Measurements from ENCODE around the gene ZNF668. TPM values are rescaled to one million over a fixed set of nuclear protein-coding genes. Genes with fewer than 3 reads are reported as not detected.

ZNF668 gene
- total and polyA plus RNA-seq, 4 donors: 4.0 to 13.2 (median 10.7) TPM

DNA sequence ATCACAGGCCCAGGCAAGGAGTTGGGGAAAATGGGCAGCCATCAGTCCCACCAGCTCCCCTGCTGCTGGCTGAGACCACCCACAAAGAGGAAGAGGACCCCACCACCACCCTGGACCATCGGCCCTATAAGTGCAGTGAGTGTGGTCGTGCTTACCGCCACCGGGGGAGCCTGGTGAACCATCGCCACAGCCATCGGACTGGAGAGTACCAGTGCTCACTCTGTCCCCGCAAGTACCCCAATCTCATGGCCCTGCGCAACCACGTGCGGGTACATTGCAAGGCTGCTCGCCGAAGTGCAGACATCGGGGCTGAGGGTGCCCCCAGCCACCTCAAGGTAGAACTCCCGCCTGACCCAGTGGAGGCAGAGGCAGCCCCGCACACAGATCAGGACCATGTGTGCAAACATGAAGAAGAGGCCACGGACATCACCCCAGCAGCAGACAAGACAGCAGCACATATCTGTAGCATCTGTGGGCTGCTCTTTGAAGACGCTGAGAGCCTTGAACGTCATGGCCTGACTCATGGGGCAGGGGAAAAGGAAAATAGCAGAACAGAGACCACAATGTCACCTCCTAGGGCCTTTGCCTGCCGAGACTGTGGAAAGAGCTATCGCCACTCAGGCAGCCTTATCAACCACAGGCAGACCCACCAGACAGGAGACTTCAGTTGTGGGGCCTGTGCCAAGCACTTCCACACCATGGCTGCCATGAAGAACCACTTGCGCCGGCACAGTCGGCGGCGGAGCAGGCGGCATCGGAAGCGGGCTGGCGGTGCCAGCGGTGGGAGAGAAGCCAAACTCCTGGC, 3.8 kb upstream of the ZNF668 start:
- peaks cover 0 to 10% (median 5%) of the 10 kb centered on the region in 5 donors for H3K4me1 ChIP-seq (ENCODE audit: control insufficient read depth in 5 of 5, insufficient read depth in 5 of 5, low read length in 5 of 5)
- no peak for DNase-seq
- H3K27me3 ChIP-seq (ENCODE audit: control insufficient read depth in 3 of 3, insufficient read depth in 3 of 3, low read length in 2 of 3): no peaks in the 10 kb centered on the region
- WGBS, 2 donors: 94 to 95% methylated on average over 30 of the region's 30 CpGs
- TF ChIP-seq, protein P1, sequence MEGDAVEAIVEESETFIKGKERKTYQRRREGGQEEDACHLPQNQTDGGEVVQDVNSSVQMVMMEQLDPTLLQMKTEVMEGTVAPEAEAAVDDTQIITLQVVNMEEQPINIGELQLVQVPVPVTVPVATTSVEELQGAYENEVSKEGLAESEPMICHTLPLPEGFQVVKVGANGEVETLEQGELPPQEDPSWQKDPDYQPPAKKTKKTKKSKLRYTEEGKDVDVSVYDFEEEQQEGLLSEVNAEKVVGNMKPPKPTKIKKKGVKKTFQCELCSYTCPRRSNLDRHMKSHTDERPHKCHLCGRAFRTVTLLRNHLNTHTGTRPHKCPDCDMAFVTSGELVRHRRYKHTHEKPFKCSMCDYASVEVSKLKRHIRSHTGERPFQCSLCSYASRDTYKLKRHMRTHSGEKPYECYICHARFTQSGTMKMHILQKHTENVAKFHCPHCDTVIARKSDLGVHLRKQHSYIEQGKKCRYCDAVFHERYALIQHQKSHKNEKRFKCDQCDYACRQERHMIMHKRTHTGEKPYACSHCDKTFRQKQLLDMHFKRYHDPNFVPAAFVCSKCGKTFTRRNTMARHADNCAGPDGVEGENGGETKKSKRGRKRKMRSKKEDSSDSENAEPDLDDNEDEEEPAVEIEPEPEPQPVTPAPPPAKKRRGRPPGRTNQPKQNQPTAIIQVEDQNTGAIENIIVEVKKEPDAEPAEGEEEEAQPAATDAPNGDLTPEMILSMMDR (IDR thresholded peaks at IDR 0.05; ENCODE audit: control extremely low read depth, extremely low read depth): no peak
- no peak for ATAC-seq (ENCODE audit: insufficient read depth, low FRiP score)
- H3K9me3 ChIP-seq (ENCODE audit: control insufficient read depth in 4 of 4, insufficient read depth in 3 of 4, low read length in 3 of 4): no peaks in the 10 kb centered on the region
- no peak overlapping the region for H3K27ac ChIP-seq (ENCODE audit: low read depth in 1 of 2, low read length in 1 of 2)
- no peak overlapping the region for H3K4me3 ChIP-seq
- H3K9ac ChIP-seq (ENCODE audit: insufficient read depth in 1 of 2, low read length in 2 of 2): no peak overlapping the region
- H3K36me3 ChIP-seq (ENCODE audit: control insufficient read depth in 4 of 4, insufficient read depth in 4 of 4, low read length in 4 of 4): peaks cover 9 to 60% (median 36%) of the 10 kb centered on the region in 4 donors

DNA sequence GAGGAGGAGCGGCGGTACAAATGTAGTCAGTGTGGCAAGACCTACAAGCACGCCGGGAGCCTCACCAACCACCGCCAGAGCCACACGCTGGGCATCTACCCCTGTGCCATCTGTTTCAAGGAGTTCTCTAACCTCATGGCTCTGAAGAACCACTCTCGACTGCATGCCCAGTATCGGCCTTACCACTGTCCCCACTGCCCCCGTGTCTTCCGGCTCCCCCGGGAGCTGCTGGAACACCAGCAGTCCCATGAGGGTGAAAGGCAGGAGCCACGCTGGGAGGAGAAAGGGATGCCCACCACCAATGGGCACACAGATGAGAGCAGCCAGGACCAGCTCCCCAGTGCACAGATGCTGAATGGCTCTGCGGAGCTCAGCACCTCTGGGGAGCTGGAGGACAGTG, 3.0 kb upstream of the ZNF668 start:
- TF ChIP-seq, protein P1 (IDR thresholded peaks at IDR 0.05; ENCODE audit: control extremely low read depth, extremely low read depth): no peak
- 96% methylated on average over 13 of the region's 13 CpGs for WGBS, 2 donors
- H3K36me3 ChIP-seq (ENCODE audit: control insufficient read depth in 4 of 4, insufficient read depth in 4 of 4, low read length in 4 of 4): peaks cover 9 to 55% (median 35%) of the 10 kb centered on the region in 4 donors
- DNase-seq: no peak
- no peak overlapping the region for H3K4me3 ChIP-seq
- ATAC-seq (ENCODE audit: insufficient read depth, low FRiP score): no peak
- H3K9ac ChIP-seq (ENCODE audit: insufficient read depth in 1 of 2, low read length in 2 of 2): no peak overlapping the region
- H3K9me3 ChIP-seq (ENCODE audit: control insufficient read depth in 4 of 4, insufficient read depth in 3 of 4, low read length in 3 of 4): no peaks in the 10 kb centered on the region
- H3K4me1 ChIP-seq (ENCODE audit: control insufficient read depth in 5 of 5, insufficient read depth in 5 of 5, low read length in 5 of 5): peaks cover 2 to 17% (median 7%) of the 10 kb centered on the region in 5 donors
- no peak overlapping the region for H3K27ac ChIP-seq (ENCODE audit: low read depth in 1 of 2, low read length in 1 of 2)
- H3K27me3 ChIP-seq (ENCODE audit: control insufficient read depth in 3 of 3, insufficient read depth in 3 of 3, low read length in 2 of 3): no peaks in the 10 kb centered on the region

DNA sequence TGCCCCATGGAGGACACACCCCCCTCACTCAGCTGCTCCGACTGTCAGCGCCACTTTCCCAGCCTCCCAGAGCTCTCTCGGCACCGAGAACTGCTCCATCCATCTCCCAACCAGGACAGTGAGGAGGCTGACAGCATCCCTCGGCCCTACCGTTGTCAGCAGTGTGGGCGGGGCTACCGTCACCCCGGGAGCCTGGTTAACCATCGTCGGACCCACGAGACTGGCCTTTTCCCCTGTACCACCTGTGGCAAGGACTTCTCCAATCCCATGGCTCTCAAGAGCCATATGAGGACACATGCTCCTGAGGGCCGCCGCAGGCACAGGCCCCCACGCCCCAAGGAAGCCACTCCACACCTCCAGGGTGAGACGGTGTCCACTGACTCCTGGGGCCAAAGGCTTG, 2.3 kb upstream of the ZNF668 start:
- DNase-seq: no peak
- H3K36me3 ChIP-seq (ENCODE audit: control insufficient read depth in 4 of 4, insufficient read depth in 4 of 4, low read length in 4 of 4): peaks cover 9 to 53% (median 32%) of the 10 kb centered on the region in 4 donors
- 82 to 83% methylated on average over 13 to 16 of the region's 16 CpGs for WGBS, 2 donors
- TF ChIP-seq, protein P1 (IDR thresholded peaks at IDR 0.05; ENCODE audit: control extremely low read depth, extremely low read depth): no peak
- no peak overlapping the region for H3K4me3 ChIP-seq
- no peak for ATAC-seq (ENCODE audit: insufficient read depth, low FRiP score)
- H3K9me3 ChIP-seq (ENCODE audit: control insufficient read depth in 4 of 4, insufficient read depth in 3 of 4, low read length in 3 of 4): no peaks in the 10 kb centered on the region
- H3K4me1 ChIP-seq (ENCODE audit: control insufficient read depth in 5 of 5, insufficient read depth in 5 of 5, low read length in 5 of 5): peaks cover 7 to 19% (median 9%) of the 10 kb centered on the region in 5 donors
- no peak overlapping the region for H3K9ac ChIP-seq (ENCODE audit: insufficient read depth in 1 of 2, low read length in 2 of 2)
- H3K27ac ChIP-seq (ENCODE audit: low read depth in 1 of 2, low read length in 1 of 2): no peak overlapping the region
- H3K27me3 ChIP-seq (ENCODE audit: control insufficient read depth in 3 of 3, insufficient read depth in 3 of 3, low read length in 2 of 3): no peaks in the 10 kb centered on the region
